ENCODE data around the gene RARRES2. TPM values are rescaled to one million over a fixed set of nuclear protein-coding genes. Genes with fewer than 3 reads are reported as not detected.

The RARRES2 gene
- polyA plus RNA-seq, 1 of the 3 experiments (the other 2 are of a cell fraction), result 0.43 TPM

DNA sequence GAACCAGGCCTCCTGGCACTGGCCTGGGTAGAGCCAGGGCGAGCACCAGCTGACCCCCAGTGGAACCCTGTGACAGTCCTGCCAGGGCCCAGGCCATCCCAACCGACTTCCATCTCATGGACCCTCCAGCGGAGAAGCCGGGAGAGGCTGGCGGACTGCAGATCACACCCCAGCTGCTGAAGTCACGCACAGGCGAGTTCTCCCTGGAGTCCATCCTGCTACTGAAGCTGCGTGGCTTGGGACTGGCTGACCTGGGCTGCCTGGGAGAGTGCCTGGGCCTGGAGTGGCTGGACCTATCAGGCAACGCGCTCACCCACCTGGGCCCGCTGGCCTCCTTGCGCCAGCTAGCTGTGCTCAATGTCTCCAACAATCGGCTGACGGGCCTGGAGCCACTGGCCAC lies 4.7 kb downstream of the RARRES2 start:
- Histone ChIP-seq H3K36me3 (replicated peaks in 1 of 2; ENCODE audit: control insufficient read depth in 1 of 2, insufficient read depth in 2 of 2, low read length in 1 of 2) (no peaks in the 10 kb centered on the region), H3K79me2 (ENCODE audit: insufficient read depth) (no peaks in the 10 kb centered on the region), H3K9ac (no peak overlapping the region), H3K27me3 (ENCODE audit: insufficient read depth) (peaks cover under 1% of the 10 kb centered on the region; the same call in 1 of the 2 replicates), H3K9me3 (no peaks in the 10 kb centered on the region), H3K9me2 (no peaks in the 10 kb centered on the region), H3K27ac (ENCODE audit: low read depth in 2 of 2, low read length in 1 of 2) (no peak overlapping the region), H3F3A (replicated peaks; ENCODE audit: insufficient read depth) (no peaks in the 10 kb centered on the region), H3K4me2 (no peak overlapping the region), H2AFZ (ENCODE audit: low read depth) (no peak overlapping the region), H3K4me3 (ENCODE audit: low read depth in 2 of 2, low read length in 1 of 2) (no peak overlapping the region), H4K20me1 (ENCODE audit: insufficient read depth) (no peaks in the 10 kb centered on the region), H3K4me1 (ENCODE audit: control insufficient read depth in 1 of 2, insufficient read depth in 2 of 2, low read depth in 1 of 2, low read length in 1 of 2) (no peaks in the 10 kb centered on the region; a peak in 1 of 4 replicates)
- ChIA-PET POLR2A (no interaction called here), CTCF (interaction anchor here (0.9 to 1.0 kb wide), 2 partner anchors 13 to 67 kb away, joined by 3 read pairs; partner anchors contain the start of gene ACTR3C)
- TF ChIP-seq ELF1 (IDR thresholded peaks at IDR 0.05) (no peak), MXI1 (IDR thresholded peaks at IDR 0.05; ENCODE audit: low read depth, low read length) (no peak), NFIC (IDR thresholded peaks at IDR 0.05; ENCODE audit: borderline replicate concordance) (no peak), RFX5 (IDR thresholded peaks at IDR 0.05; ENCODE audit: low read length) (no peak), FOXJ3 (CRISPR knock-in tag; IDR thresholded peaks at IDR 0.05) (no peak), JUND (IDR thresholded peaks at IDR 0.05) (no peak), TAF1 (IDR thresholded peaks at IDR 0.05; ENCODE audit: borderline replicate concordance, low read depth, low read length) (no peak), POLR2AphosphoS5 (IDR thresholded peaks at IDR 0.05; ENCODE audit: low read depth, low read length) (no peak), FOSL2 (IDR thresholded peaks at IDR 0.05; ENCODE audit: borderline replicate concordance, low read depth) (no peak), GATA2 (CRISPR knock-in tag; IDR thresholded peaks at IDR 0.05) (no peak), FOXM1 (IDR thresholded peaks at IDR 0.05; ENCODE audit: low read depth) (no peak)
- TF ChIP-seq, protein P1, sequence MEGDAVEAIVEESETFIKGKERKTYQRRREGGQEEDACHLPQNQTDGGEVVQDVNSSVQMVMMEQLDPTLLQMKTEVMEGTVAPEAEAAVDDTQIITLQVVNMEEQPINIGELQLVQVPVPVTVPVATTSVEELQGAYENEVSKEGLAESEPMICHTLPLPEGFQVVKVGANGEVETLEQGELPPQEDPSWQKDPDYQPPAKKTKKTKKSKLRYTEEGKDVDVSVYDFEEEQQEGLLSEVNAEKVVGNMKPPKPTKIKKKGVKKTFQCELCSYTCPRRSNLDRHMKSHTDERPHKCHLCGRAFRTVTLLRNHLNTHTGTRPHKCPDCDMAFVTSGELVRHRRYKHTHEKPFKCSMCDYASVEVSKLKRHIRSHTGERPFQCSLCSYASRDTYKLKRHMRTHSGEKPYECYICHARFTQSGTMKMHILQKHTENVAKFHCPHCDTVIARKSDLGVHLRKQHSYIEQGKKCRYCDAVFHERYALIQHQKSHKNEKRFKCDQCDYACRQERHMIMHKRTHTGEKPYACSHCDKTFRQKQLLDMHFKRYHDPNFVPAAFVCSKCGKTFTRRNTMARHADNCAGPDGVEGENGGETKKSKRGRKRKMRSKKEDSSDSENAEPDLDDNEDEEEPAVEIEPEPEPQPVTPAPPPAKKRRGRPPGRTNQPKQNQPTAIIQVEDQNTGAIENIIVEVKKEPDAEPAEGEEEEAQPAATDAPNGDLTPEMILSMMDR (IDR thresholded peaks at IDR 0.05), result no peak
- TF ChIP-seq, protein P2, sequence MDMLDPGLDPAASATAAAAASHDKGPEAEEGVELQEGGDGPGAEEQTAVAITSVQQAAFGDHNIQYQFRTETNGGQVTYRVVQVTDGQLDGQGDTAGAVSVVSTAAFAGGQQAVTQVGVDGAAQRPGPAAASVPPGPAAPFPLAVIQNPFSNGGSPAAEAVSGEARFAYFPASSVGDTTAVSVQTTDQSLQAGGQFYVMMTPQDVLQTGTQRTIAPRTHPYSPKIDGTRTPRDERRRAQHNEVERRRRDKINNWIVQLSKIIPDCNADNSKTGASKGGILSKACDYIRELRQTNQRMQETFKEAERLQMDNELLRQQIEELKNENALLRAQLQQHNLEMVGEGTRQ (IDR thresholded peaks at IDR 0.05; ENCODE audit: borderline replicate concordance, low read depth, low read length), result no peak
- TF ChIP-seq, protein P3, sequence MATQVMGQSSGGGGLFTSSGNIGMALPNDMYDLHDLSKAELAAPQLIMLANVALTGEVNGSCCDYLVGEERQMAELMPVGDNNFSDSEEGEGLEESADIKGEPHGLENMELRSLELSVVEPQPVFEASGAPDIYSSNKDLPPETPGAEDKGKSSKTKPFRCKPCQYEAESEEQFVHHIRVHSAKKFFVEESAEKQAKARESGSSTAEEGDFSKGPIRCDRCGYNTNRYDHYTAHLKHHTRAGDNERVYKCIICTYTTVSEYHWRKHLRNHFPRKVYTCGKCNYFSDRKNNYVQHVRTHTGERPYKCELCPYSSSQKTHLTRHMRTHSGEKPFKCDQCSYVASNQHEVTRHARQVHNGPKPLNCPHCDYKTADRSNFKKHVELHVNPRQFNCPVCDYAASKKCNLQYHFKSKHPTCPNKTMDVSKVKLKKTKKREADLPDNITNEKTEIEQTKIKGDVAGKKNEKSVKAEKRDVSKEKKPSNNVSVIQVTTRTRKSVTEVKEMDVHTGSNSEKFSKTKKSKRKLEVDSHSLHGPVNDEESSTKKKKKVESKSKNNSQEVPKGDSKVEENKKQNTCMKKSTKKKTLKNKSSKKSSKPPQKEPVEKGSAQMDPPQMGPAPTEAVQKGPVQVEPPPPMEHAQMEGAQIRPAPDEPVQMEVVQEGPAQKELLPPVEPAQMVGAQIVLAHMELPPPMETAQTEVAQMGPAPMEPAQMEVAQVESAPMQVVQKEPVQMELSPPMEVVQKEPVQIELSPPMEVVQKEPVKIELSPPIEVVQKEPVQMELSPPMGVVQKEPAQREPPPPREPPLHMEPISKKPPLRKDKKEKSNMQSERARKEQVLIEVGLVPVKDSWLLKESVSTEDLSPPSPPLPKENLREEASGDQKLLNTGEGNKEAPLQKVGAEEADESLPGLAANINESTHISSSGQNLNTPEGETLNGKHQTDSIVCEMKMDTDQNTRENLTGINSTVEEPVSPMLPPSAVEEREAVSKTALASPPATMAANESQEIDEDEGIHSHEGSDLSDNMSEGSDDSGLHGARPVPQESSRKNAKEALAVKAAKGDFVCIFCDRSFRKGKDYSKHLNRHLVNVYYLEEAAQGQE (IDR thresholded peaks at IDR 0.05; ENCODE audit: low read depth, low read length), result no peak
- WGBS (ENCODE audit: low lambda C conversion rate), result 89% methylated on average over 5 of the region's 14 CpGs
- no peak for DNase-seq

Data from SK-N-SH (cell line).